ENCODE results near the gene BCAR1.

DNA sequence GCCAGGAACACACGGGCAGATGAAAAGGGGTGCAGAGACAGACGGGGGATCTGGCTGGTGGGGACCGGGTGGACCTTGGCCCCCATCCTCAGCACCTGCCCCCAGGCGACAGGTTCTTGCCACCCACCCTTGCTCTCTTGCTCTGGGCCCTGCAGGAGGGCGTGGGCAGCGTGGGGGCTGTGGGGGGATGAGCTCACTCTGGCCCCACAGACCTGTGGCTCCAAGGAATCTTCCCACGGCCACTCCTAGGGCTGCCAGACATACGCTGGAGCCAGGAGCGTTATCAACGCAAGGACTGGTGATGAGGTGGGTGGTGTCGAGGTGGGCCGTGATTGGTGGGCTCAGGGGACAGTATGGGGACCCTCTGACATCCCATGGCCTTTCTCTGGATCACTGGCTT lies 26.3 kb downstream of the BCAR1 start:
- no peak for TF ChIP-seq ZNF274 (IDR thresholded peaks at IDR 0.05; ENCODE audit: low read depth, low read length)
- TF ChIP-seq SUZ12 (IDR thresholded peaks at IDR 0.05; ENCODE audit: extremely low read depth, insufficient read depth, insufficient read length), result no peak

Measured in NT2/D1 (cell line).